SK-N-SH (cell line): ENCODE measurements around the gene IP6K1. TPM values are rescaled to one million over a fixed set of nuclear protein-coding genes. Genes with fewer than 3 reads are reported as not detected.

Experiments used
- CTCF ChIA-PET: fragments of 300-600, 350-600 bp; formaldehyde crosslinking; extraction: SDS; loops from one replicate; lab custom pipeline; 2021; lab: Yijun Ruan, JAX
- POLR2A ChIA-PET: fragments of 350-600 bp; sonication (Branson Sonifier 250); formaldehyde crosslinking; extraction: SDS; loops from one replicate; lab custom pipeline; 2020; ENCODE audit warnings: antibody characterized with exemption, inconsistent platforms; lab: Yijun Ruan, JAX
- DNase-seq: peaks from one replicate; pipeline ENCODE4 v3.0.0; 2012
- H2AFZ ChIP-seq: fragments of 200-600 bp; sonication (generic); 2 replicates; pipeline ENCODE4 v1.8.1; 2016; ENCODE audit warnings: antibody characterized with exemption, mild to moderate bottlenecking, low read depth
- H3F3A ChIP-seq: fragments of 200-600 bp; sonication (generic); replicated peaks from 2 replicates; pipeline ENCODE3; 2016; ENCODE audit warnings: antibody characterized with exemption, mild to moderate bottlenecking; ENCODE audit not compliant: insufficient read depth
- H3K27ac ChIP-seq, 2 experiments: fragments of 200-500 bp in 1 of 2; fragments of 200-600 bp in 1 of 2; sonication (Bioruptor generic) in 1 of 2; sonication (generic), shearing (Covaris generic) in 1 of 2; 2 replicates each; pipeline versions ENCODE4 v1.5.1 to v1.6.1; 2014 to 2016; ENCODE audit warnings: low read depth in 2 of 2, inconsistent platforms in 1 of 2, low read length in 1 of 2, mild to moderate bottlenecking in 1 of 2, mixed read lengths in 1 of 2
- H3K27me3 ChIP-seq: fragments of 200-600 bp; sonication (generic), shearing (Covaris generic); 2 replicates; pipeline ENCODE4 v1.6.1; 2016; ENCODE audit warnings: mixed run types; ENCODE audit not compliant: insufficient read depth
- H3K36me3 ChIP-seq, 2 experiments: fragments of 200-500 bp in 1 of 2; fragments of 200-600 bp in 1 of 2; sonication (Bioruptor generic) in 1 of 2; sonication (generic) in 1 of 2; replicated peaks in 1 of 2; 2 replicates each; pipeline versions ENCODE3 to v1.5.1; 2014 to 2016; ENCODE audit warnings: low read length in 1 of 2, mild to moderate bottlenecking in 1 of 2; ENCODE audit not compliant: insufficient read depth in 2 of 2, control insufficient read depth in 1 of 2
- H3K4me1 ChIP-seq, 2 experiments: fragments of 200-500 bp in 1 of 2; fragments of 200-600 bp in 1 of 2; sonication (Bioruptor generic) in 1 of 2; sonication (generic), shearing (Covaris generic) in 1 of 2; 2 replicates each; pipeline versions ENCODE4 v1.5.1 to v1.6.1; 2014 to 2016; ENCODE audit warnings: low read depth in 1 of 2, low read length in 1 of 2, mixed run types in 1 of 2; ENCODE audit not compliant: insufficient read depth in 2 of 2, control insufficient read depth in 1 of 2
- H3K4me2 ChIP-seq: fragments of 200-600 bp; sonication (generic), shearing (Covaris generic); 2 replicates; pipeline ENCODE4 v1.6.1; 2017; ENCODE audit warnings: mixed run types
- H3K4me3 ChIP-seq, 2 experiments: fragments of 200-500 bp in 1 of 2; fragments of 200-600 bp in 1 of 2; sonication (Bioruptor generic) in 1 of 2; sonication (generic), shearing (Covaris generic) in 1 of 2; 2 replicates each; pipeline versions ENCODE4 v1.5.1 to v1.8.1; 2014 to 2016; ENCODE audit warnings: low read depth in 2 of 2, inconsistent platforms in 1 of 2, low read length in 1 of 2, mild to moderate bottlenecking in 1 of 2, mixed read lengths in 1 of 2, moderate library complexity in 1 of 2
- H3K79me2 ChIP-seq: fragments of 200-600 bp; sonication (generic); 2 replicates; pipeline ENCODE4 v1.8.1; 2017; ENCODE audit warnings: mild to moderate bottlenecking; ENCODE audit not compliant: insufficient read depth
- H3K9ac ChIP-seq: fragments of 200-600 bp; sonication (generic); 2 replicates; pipeline ENCODE4 v1.6.1; 2017; ENCODE audit warnings: mixed run types
- H3K9me2 ChIP-seq: fragments of 200-600 bp; sonication (generic); 2 replicates; pipeline ENCODE4 v1.6.1; 2017; ENCODE audit warnings: mixed run types
- H3K9me3 ChIP-seq: fragments of 200-600 bp; sonication (generic); 2 replicates; pipeline ENCODE4 v1.6.1; 2017; ENCODE audit warnings: mixed run types, mild to moderate bottlenecking, moderate library complexity
- H4K20me1 ChIP-seq: fragments of 200-600 bp; sonication (generic); 2 replicates; pipeline ENCODE4 v1.6.1; 2017; ENCODE audit warnings: mild to moderate bottlenecking, mixed run types; ENCODE audit not compliant: insufficient read depth
- CHD2 ChIP-seq: fragments of 150-350 bp; IDR thresholded peaks from 2 replicates; pipeline ENCODE4 v1.6.1; 2018; ENCODE audit warnings: low read length; ENCODE audit not compliant: partially characterized antibody
- ELF1 ChIP-seq: IDR thresholded peaks from 2 replicates; pipeline ENCODE4 v1.4.0; 2012
- EP300 ChIP-seq, 2 experiments: IDR thresholded peaks; 2 replicates each; pipeline versions ENCODE4 v1.4.0 to v1.6.1; 2012; ENCODE audit warnings: borderline replicate concordance in 1 of 2, low read depth in 1 of 2, low read length in 1 of 2
- EZH2phosphoT487 ChIP-seq: fragments of 200-600 bp; sonication (generic); IDR thresholded peaks from 2 replicates; pipeline ENCODE4 v1.6.1; 2017; ENCODE audit warnings: low read depth, mixed run types, mild to moderate bottlenecking, antibody characterized with exemption, moderate library complexity, borderline replicate concordance
- FOSL2 ChIP-seq: IDR thresholded peaks from 2 replicates; pipeline ENCODE4 v1.4.0; 2012; ENCODE audit warnings: low read depth, mild to moderate bottlenecking, moderate library complexity, borderline replicate concordance
- FOXM1 ChIP-seq: IDR thresholded peaks from 2 replicates; pipeline ENCODE4 v1.4.0; 2012; ENCODE audit warnings: low read depth, mild to moderate bottlenecking
- GATA2 ChIP-seq: sonication (generic); formaldehyde crosslinking; IDR thresholded peaks from 2 replicates; pipeline ENCODE4 v1.5.0; 2020; ENCODE audit warnings: mild to moderate bottlenecking, missing genetic modification reagents
- IRF3 ChIP-seq: fragments of 150-350 bp; IDR thresholded peaks from 2 replicates; pipeline ENCODE4 v1.6.1; 2016; ENCODE audit warnings: mild to moderate bottlenecking, low read depth, low read length
- JUND ChIP-seq: IDR thresholded peaks from 2 replicates; pipeline ENCODE4 v1.4.0; 2012
- MEF2A ChIP-seq: IDR thresholded peaks from 2 replicates; pipeline ENCODE4 v1.4.0; 2012; ENCODE audit warnings: low read depth, borderline replicate concordance
- MXI1 ChIP-seq: IDR thresholded peaks from 2 replicates; pipeline ENCODE4 v1.6.1; 2012; ENCODE audit warnings: mild to moderate bottlenecking, low read depth, low read length, improper control_type of control experiment
- NFIC ChIP-seq: IDR thresholded peaks from 2 replicates; pipeline ENCODE4 v1.4.0; 2012; ENCODE audit warnings: borderline replicate concordance
- NRF1 ChIP-seq: IDR thresholded peaks from 2 replicates; pipeline ENCODE4 v1.6.1; 2012; ENCODE audit warnings: low read depth, mild to moderate bottlenecking, low read length
- PBX3 ChIP-seq: IDR thresholded peaks from 2 replicates; pipeline ENCODE4; 2012
- RAD21 ChIP-seq: IDR thresholded peaks from 2 replicates; pipeline ENCODE4 v1.6.1; 2012; ENCODE audit warnings: mild to moderate bottlenecking, low read length
- REST ChIP-seq: IDR thresholded peaks from 2 replicates; pipeline ENCODE4 v1.6.1; 2012; ENCODE audit warnings: mild to moderate bottlenecking, low read depth, low read length, moderate library complexity
- RFX5 ChIP-seq: IDR thresholded peaks from 2 replicates; pipeline ENCODE4 v1.6.1; 2012; ENCODE audit warnings: mild to moderate bottlenecking, improper control_type of control experiment, low read length
- RXRA ChIP-seq: IDR thresholded peaks from 2 replicates; pipeline ENCODE4 v1.4.0; 2012; ENCODE audit warnings: low read depth, mild to moderate bottlenecking, borderline replicate concordance
- SIN3A ChIP-seq: IDR thresholded peaks from 2 replicates; pipeline ENCODE4 v1.6.1; 2012; ENCODE audit warnings: low read depth, mild to moderate bottlenecking, low read length, moderate library complexity, borderline replicate concordance
- TAF1 ChIP-seq: IDR thresholded peaks from 2 replicates; pipeline ENCODE4 v1.6.1; 2012; ENCODE audit warnings: low read depth, mild to moderate bottlenecking, low read length, moderate library complexity, borderline replicate concordance
- TCF12 ChIP-seq: IDR thresholded peaks from 2 replicates; pipeline ENCODE4 v1.4.0; 2012
- USF2 ChIP-seq: fragments of 150-350 bp; IDR thresholded peaks from 2 replicates; pipeline ENCODE4 v1.6.1; 2017; ENCODE audit warnings: antibody characterized with exemption, low read length, low read depth, borderline replicate concordance
- YY1 ChIP-seq: IDR thresholded peaks from 2 replicates; pipeline ENCODE4 v1.4.0; 2012; ENCODE audit warnings: low read depth, mild to moderate bottlenecking
- ZBTB33 ChIP-seq: IDR thresholded peaks from 2 replicates; pipeline ENCODE4 v1.4.0; 2012; ENCODE audit warnings: low read depth, borderline replicate concordance
- WGBS: methylation state at CpG from one replicate; pipeline ENCODE4 v1.1.6; 2017; ENCODE audit warnings: low lambda C conversion rate; 5-methylcytosine and 5-hydroxymethylcytosine counted together
- polyA plus RNA-seq, 3 experiments: library from polyadenylated mRNA; depleted of rRNA; stranded (reverse); fragments of >200 nt; gene quantifications; 2 replicates each; pipeline ENCODE4 v1.2.3, GENCODE V29; 2012

IP6K1 gene
- 17.0 and 23.3 TPM in 2 replicates for polyA plus RNA-seq (2012; rRNA removed)
- 8.9 and 14.6 TPM in 2 replicates for polyA plus RNA-seq (2012; cell fraction: cytosol; rRNA removed)
- polyA plus RNA-seq (2012; cell fraction: nucleus; rRNA removed), result 37.1 and 43.4 TPM in 2 replicates

GRCh38 chr3:49786357-49787181 is at the start of gene IP6K1:
IP6K1 (minus strand) TSS chr3:49786542; CDS start chr3:49748040, 38,502 bp downstream.
- ChIA-PET POLR2A (interaction anchor here (1.5 kb wide), 1 partner anchor 154 kb away, joined by 3 read pairs; no protein-coding TSS in a partner anchor), CTCF (interaction anchor here (0.9 to 3.3 kb wide), 4 partner anchors 12 to 119 kb away, joined by 3 to 23 read pairs (median 4); partner anchors contain the start of genes AMIGO3 and INKA1)
- no peak for TF ChIP-seq FOSL2
- TF ChIP-seq USF2, result peak; percentile 96
- no peak for TF ChIP-seq EZH2phosphoT487
- no peak for TF ChIP-seq REST
- no peak for TF ChIP-seq MEF2A
- peak; percentile 81 for TF ChIP-seq RFX5
- TF ChIP-seq GATA2 (CRISPR knock-in tag), result no peak
- TF ChIP-seq NFIC, result no peak
- TF ChIP-seq TCF12, result no peak
- TF ChIP-seq RAD21, result no peak
- TF ChIP-seq MXI1, result peak; percentile 73
- TF ChIP-seq FOXM1, result no peak
- TF ChIP-seq RXRA, result no peak
- peak; percentile 87 for TF ChIP-seq NRF1
- TF ChIP-seq YY1, result peak; percentile 91
- no peak for TF ChIP-seq EP300 (IDR thresholded peaks at IDR 0.05; ENCODE audit: borderline replicate concordance in 1 of 2, low read depth in 1 of 2, low read length in 1 of 2)
- TF ChIP-seq IRF3, result no peak; the same call in 1 of the 2 replicates
- peak; percentile 90 for TF ChIP-seq CHD2
- no peak for TF ChIP-seq ZBTB33
- TF ChIP-seq PBX3, result peak; percentile 100
- TF ChIP-seq ELF1, result no peak
- no peak for TF ChIP-seq JUND
- TF ChIP-seq SIN3A, result peak; percentile 68; the same call in 1 of the 2 replicates
- peak; percentile 72 for TF ChIP-seq TAF1

More at GRCh38 chr3:49786357-49787181, at the start of gene IP6K1:
- DNase-seq, result peak; percentile 100
- Histone ChIP-seq H3K9me2 (no peaks in the 10 kb centered on the region), H3K79me2 (peaks cover 48% of the 10 kb centered on the region), H3F3A (no peaks in the 10 kb centered on the region), H3K4me1 (peaks cover 5 to 6% of the 10 kb centered on the region in 2 experiments; a peak in 1 of 4 replicates), H2AFZ (peak within 1 kb of the TSS; percentile 91), H3K4me3 (peak within 1 kb of the TSS; percentile 68 to 96), H3K9me3 (no peaks in the 10 kb centered on the region), H3K27me3 (no peaks in the 10 kb centered on the region), H3K9ac (peak within 1 kb of the TSS; percentile 88), H3K27ac (peak within 1 kb of the TSS; percentile 70 to 85), H4K20me1 (0 out of 2 replicates have a peak, but pooled peaks cover 6% of the 10 kb centered on the region), H3K4me2 (peak within 1 kb of the TSS; percentile 99), H3K36me3 (peaks cover 0 to 23% of the 10 kb centered on the region in 2 experiments)
- 9% methylated on average over 28 of the region's 55 CpGs for WGBS
